ENCODE data around the gene PYDC1.
A peak's percentile ranks its signal among the peaks of the same experiment; 100 is the strongest.
"Not testable (repeated sequence)": the region's sequence is repeated elsewhere in the genome, so short reads cannot be mapped to it uniquely, and the experiment has no call there.

PYDC1 gene

DNA sequence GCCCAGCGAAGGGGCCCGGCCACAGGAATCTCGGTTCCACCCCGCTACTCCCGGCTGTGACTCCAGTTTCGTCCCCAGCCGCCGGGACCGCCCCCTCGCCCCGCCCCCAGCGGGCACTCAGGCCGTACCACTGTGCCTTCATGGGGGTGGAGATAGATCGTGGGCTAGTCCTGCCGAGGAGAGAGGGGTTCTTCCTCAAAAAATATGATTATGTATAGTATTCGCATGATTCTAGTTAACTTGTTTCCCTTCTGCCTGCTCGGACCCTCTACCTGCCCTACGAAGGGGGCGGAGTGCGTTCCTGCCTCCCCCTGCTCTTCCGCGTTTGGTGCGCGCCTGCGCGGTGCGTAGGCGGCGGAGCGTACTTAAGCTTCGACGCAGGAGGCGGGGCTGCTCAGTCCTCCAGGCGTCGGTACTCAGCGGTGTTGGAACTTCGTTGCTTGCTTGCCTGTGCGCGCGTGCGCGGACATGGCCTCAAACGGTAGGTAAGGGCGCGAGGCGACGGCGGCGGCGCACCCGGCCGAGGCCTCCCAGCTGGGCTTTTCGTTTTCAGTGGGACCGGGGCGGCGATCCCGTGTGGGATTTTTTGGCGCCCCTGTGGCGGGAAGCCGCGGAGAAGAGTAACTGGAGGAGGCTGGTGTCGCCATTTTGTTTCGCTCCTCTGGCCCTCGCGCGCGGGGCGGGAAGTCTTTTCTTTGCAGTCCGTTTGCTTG, 37.0 kb downstream of the PYDC1 start, which contains the start of gene FUS:
FUS (plus strand) TSS at position 393 of the 713 bp plus-strand sequence; CDS start at position 469, 76 bp downstream.
- peak; percentile 85 for ATAC-seq
- peak within 1 kb of the TSS; percentile 96 for H3K4me3 Mint-ChIP-seq
- peaks cover 62% of the 10 kb centered on the region for H3K4me1 Mint-ChIP-seq
- peaks cover 37% of the 10 kb centered on the region for H3K36me3 Mint-ChIP-seq
- peak within 1 kb of the TSS; percentile 100 for H3K27ac Mint-ChIP-seq
- no peaks in the 10 kb centered on the region for H3K9me3 Mint-ChIP-seq
- H3K27me3 Mint-ChIP-seq, result no peaks in the 10 kb centered on the region

DNA sequence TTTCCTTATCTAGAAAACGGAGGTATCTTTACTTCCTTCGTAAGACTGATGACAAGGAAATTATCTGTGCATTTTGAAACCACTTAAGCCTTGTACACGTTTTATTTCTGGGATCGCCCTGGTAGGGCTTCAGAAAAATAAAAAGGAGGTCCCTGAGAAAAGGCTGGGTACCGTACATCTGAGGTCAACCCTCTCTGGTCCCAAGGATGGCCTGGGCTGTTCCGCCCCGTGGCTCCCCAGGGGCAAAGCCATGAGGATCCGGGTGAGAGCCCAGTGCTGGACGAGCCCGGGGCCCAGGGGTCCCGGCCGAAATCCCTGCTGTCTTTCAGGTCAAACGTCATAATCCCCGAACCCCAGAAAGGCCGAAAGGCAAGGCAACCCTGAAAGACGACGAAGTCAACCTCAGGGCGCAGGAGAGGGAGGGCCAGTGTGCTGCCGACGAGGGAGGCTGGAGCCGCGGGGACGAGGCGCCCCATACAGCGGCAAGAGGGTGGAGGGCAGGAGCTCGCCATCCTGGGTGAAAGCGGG, 37.7 kb downstream of the PYDC1 start:
- no peaks in the 10 kb centered on the region for H3K9me3 Mint-ChIP-seq
- peaks cover 56% of the 10 kb centered on the region for H3K4me1 Mint-ChIP-seq
- H3K4me3 Mint-ChIP-seq, result peak overlapping the region; percentile 96
- H3K36me3 Mint-ChIP-seq, result peaks cover 33% of the 10 kb centered on the region
- H3K27me3 Mint-ChIP-seq, result no peaks in the 10 kb centered on the region
- peak overlapping the region; percentile 100 for H3K27ac Mint-ChIP-seq
- peak; percentile 35 for ATAC-seq

DNA sequence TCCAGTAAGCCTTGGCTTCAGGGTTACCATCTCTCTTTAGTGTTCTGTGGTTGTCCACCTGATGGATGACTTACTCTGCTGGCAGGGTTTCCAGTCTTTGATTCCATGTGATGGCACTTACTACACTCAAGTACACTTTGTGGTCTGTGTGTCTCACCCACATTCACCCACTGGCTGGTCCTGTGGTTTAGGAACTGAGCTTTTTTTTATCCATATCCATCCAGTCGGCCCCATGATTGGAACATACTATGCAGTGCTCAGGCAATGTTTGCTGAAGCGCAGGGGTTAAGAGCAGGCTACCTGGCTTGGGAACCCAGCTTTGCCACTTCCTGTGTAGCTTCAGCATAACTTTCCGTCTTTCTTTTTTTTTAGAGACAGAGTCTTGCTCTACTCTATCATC, 39.8 kb downstream of the PYDC1 start:
- H3K27me3 Mint-ChIP-seq, result no peaks in the 10 kb centered on the region
- H3K9me3 Mint-ChIP-seq, result no peaks in the 10 kb centered on the region
- H3K36me3 Mint-ChIP-seq, result peaks cover 12% of the 10 kb centered on the region
- H3K4me3 Mint-ChIP-seq, result peak overlapping the region; percentile 31
- no peak for ATAC-seq
- H3K4me1 Mint-ChIP-seq, result peaks cover 36% of the 10 kb centered on the region
- peak overlapping the region; percentile 70 for H3K27ac Mint-ChIP-seq

DNA sequence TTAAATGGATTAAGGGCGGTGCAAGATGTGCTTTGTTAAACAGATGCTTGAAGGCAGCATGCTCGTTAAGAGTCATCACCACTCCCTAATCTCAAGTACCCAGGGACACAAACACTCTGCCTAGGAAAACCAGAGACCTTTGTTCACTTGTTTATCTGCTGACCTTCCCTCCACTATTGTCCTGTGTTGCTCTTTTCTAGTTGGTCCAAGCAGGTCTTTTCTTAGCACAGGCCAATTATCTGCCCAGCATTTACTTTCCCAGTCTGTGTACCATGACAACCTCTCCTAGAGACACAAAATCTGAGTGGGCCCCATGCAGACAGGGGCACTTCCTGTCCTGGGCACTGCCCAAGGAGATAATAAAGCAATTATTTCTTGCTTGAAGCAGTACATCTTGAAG, 46.9 kb downstream of the PYDC1 start:
- not testable (repeated sequence) for H3K4me1 Mint-ChIP-seq, H3K4me3 Mint-ChIP-seq, H3K27me3 Mint-ChIP-seq, ATAC-seq, H3K9me3 Mint-ChIP-seq, H3K27ac Mint-ChIP-seq, H3K36me3 Mint-ChIP-seq

DNA sequence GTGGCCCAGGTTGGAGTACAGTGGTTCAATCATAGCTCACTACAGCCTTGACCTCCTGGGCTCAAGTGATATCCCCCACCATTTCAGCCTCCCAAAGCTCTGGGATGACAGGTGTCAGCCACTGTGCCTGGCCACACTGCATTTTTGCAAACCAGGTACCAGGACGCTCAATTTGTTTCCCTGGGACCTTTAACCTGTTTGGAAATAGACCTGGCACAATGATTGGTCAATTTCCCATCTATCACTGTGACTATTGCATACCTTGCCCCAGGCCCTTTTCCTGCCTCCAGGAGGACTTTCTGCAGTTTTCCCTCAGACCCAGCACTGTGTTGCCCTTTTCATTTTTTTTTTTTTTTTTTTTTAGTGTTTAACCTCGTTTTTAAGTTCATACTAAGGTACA, 48.1 kb downstream of the PYDC1 start:
- no peaks in the 10 kb centered on the region for H3K27me3 Mint-ChIP-seq
- H3K4me3 Mint-ChIP-seq, result no peak overlapping the region
- no peaks in the 10 kb centered on the region for H3K9me3 Mint-ChIP-seq
- no peak overlapping the region for H3K27ac Mint-ChIP-seq
- ATAC-seq, result no peak
- no peaks in the 10 kb centered on the region for H3K4me1 Mint-ChIP-seq
- no peaks in the 10 kb centered on the region for H3K36me3 Mint-ChIP-seq

DNA sequence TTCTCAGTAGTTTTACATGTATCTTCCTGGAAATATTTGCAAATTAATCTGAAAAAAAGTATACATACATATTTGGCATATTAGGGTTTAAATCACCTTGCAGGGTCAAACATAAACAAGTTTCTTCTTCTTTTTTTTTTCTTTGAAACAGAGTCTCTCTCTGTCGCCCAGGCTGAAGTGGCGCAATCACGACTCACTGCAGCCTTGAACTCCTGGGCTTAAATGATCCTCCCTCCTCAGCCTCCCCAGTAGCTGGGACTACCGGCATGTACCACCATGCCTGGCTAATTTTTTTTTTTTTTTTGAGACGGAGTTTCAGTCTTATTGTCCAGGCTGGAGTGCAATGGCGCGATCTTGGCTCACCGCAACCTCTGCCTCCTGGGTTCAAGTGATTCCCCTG, 49.6 kb downstream of the PYDC1 start:
- Mint-ChIP-seq H3K4me1 (no peaks in the 10 kb centered on the region), H3K27ac (no peak overlapping the region), H3K36me3 (no peaks in the 10 kb centered on the region), H3K4me3 (no peak overlapping the region), H3K27me3 (no peaks in the 10 kb centered on the region), H3K9me3 (no peaks in the 10 kb centered on the region)
- ATAC-seq, result no peak
